Psoas muscle (tissue), 8 donors: Measurements from ENCODE around the gene MGARP. TPM values are rescaled to one million over a fixed set of nuclear protein-coding genes. Genes with fewer than 3 reads are reported as not detected.

ENCODE experiments used
- ATAC-seq, 4 donors: fragments of 200-7000 bp; cut with Tn5 transposase; one replicate each; pipeline ENCODE4 v1.9.1; 2020; ENCODE audit warnings: moderate library complexity in 3 of 4, mild to moderate bottlenecking in 2 of 4
- DNase-seq, 2 donors: peaks; one replicate each; pipeline ENCODE4 v3.0.0-alpha.2; 2020
- H3K27ac ChIP-seq: fragments of 200-600 bp; one replicate; pipeline ENCODE4 v1.8.0; 2022
- H3K27me3 ChIP-seq, 3 donors: fragments of 200-600 bp in 1 of 3; one replicate each; pipeline versions ENCODE4 v1.6.1 to v1.8.0; 2013 to 2022; ENCODE audit warnings: low read length in 2 of 3, mild to moderate bottlenecking in 2 of 3, moderate library complexity in 1 of 3; ENCODE audit not compliant: insufficient read depth in 3 of 3
- H3K36me3 ChIP-seq, 2 donors: fragments of 200-600 bp in 1 of 2; one replicate each; pipeline versions ENCODE4 v1.6.1 to v1.8.0; 2013 to 2022; ENCODE audit warnings: low read depth in 1 of 2, mild to moderate bottlenecking in 1 of 2, moderate library complexity in 1 of 2; ENCODE audit not compliant: insufficient read depth in 1 of 2
- H3K4me1 ChIP-seq: fragments of 200-600 bp; one replicate; pipeline ENCODE4 v1.8.0; 2022
- H3K4me3 ChIP-seq: fragments of 200-600 bp; one replicate; pipeline ENCODE4 v1.8.0; 2022; ENCODE audit warnings: mild to moderate bottlenecking
- H3K9me3 ChIP-seq: fragments of 200-600 bp; one replicate; pipeline ENCODE4 v1.8.0; 2022
- WGBS, 3 donors: extraction: QIAGEN DNeasy Blood & Tissue Kit; methylation state at CpG; one replicate each; pipeline versions ENCODE4 v1.1.6 to v1.1.7; 2013; 5-methylcytosine and 5-hydroxymethylcytosine counted together
- intact Hi-C, 2 donors: fragments of 100-400 bp; cut with DNase I; formaldehyde crosslinking; loops; one replicate each; pipeline versions ENCODE4 v1.11.0 to v1.14.2; 2022
- polyA plus RNA-seq, 3 donors: library from polyadenylated mRNA; stranded (reverse); fragments of 200-250 nt; gene quantifications; one replicate each; pipeline ENCODE4 v1.2.3, GENCODE V29; 2013
- total RNA-seq, 4 donors: library from RNA; stranded (reverse); fragmentation: NEBNext Ultra II Directional in 2 of 4; extraction: Animal tissue kit (Norgen Biotek cat#: 25700) in 2 of 4; gene quantifications; one replicate each; pipeline versions ENCODE4 v1.2.1 to v1.2.4, GENCODE V29; 2021 to 2023
- TF ChIP-seq, protein P1 (sequence below): fragments of 200-600 bp; IDR thresholded peaks from one replicate; pipeline ENCODE4 v1.8.0; 2022; ENCODE audit warnings: antibody characterized with exemption
- donor health status: healthy with polysubstance abuse.
- donor health status: DM: no; HTN: no; CAD: no; lungs with moderate emphysema.
- donor health status: Bipolar disorder and iron deficiency.
- donor health status: healthy.
- donor health status: DM: yes; HTN: yes; CAD: no.
- donor health status: DM: no; HTN: no; CAD: no.
- donor health status: DM: no; HTN: no; CAD: no.
- donor health status: DM: yes; HTN: yes; CAD: no.

MGARP gene
- total and polyA plus RNA-seq, 7 donors, result 0.13 to 2.1 (median 0.30) TPM; not detected in 1

- no peaks in the 10 kb centered on the region for H3K9me3 ChIP-seq
- peak overlapping the region; percentile 99 for H3K27ac ChIP-seq
- TF ChIP-seq, protein P1, sequence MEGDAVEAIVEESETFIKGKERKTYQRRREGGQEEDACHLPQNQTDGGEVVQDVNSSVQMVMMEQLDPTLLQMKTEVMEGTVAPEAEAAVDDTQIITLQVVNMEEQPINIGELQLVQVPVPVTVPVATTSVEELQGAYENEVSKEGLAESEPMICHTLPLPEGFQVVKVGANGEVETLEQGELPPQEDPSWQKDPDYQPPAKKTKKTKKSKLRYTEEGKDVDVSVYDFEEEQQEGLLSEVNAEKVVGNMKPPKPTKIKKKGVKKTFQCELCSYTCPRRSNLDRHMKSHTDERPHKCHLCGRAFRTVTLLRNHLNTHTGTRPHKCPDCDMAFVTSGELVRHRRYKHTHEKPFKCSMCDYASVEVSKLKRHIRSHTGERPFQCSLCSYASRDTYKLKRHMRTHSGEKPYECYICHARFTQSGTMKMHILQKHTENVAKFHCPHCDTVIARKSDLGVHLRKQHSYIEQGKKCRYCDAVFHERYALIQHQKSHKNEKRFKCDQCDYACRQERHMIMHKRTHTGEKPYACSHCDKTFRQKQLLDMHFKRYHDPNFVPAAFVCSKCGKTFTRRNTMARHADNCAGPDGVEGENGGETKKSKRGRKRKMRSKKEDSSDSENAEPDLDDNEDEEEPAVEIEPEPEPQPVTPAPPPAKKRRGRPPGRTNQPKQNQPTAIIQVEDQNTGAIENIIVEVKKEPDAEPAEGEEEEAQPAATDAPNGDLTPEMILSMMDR, result no peak
- 31 to 37% (median 34%) methylated on average over 2 of the region's 2 CpGs for WGBS, 3 donors
- intact Hi-C loops, result loop anchor here (5.0 kb wide), 5 partner anchors 65 to 265 kb away; partner anchors contain the start of gene ELF2 (in 1 of the 2)
- H3K4me3 ChIP-seq, result peak overlapping the region; percentile 10
- H3K36me3 ChIP-seq, result peaks cover 0 to 24% of the 10 kb centered on the region in 2 donors
- H3K27me3 ChIP-seq, result no peaks in the 10 kb centered on the region
- ATAC-seq (peak; percentile 72 to 80 (median 74)), DNase-seq (no peak)
- H3K4me1 ChIP-seq, result peaks cover 44% of the 10 kb centered on the region
Measured at GRCh38 chr4:139297001-139297410, 17.0 kb upstream of the MGARP start.

DNA sequence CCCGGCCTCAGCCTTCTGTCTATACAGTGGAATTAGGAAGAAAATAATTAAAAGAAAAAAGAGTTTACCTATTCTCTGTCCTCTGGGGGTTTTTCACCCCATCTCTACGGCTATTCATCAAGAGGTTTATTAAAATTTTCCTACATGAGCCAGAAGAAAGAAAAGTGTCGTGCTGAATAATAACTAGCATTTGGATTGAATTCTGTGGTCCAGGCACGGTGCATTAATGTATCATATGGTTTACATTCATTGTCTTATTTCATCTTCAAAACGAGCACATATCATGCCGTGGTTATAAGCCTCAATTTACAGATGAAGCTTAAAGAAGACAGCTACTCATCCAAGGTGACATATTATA is 15.9 kb upstream of the MGARP start:
- no peak for DNase-seq
- H3K27me3 ChIP-seq, result no peaks in the 10 kb centered on the region
- peaks cover 0 to 35% of the 10 kb centered on the region in 2 donors for H3K36me3 ChIP-seq
- ATAC-seq, result no peak
- intact Hi-C loops, result loop anchor here (2.0 to 5.0 kb wide), 6 partner anchors 64 to 264 kb away; partner anchors contain the start of gene ELF2 (in 1 of the 2)
- H3K4me1 ChIP-seq, result peaks cover 44% of the 10 kb centered on the region
- H3K9me3 ChIP-seq, result no peaks in the 10 kb centered on the region
- TF ChIP-seq, protein P1, result no peak
- WGBS, 3 donors, result 6 to 12% (median 8%) methylated on average over 6 of the region's 6 CpGs
- peak overlapping the region; percentile 91 for H3K4me3 ChIP-seq
- peak overlapping the region; percentile 99 for H3K27ac ChIP-seq

GRCh38 chr4:139295206-139295941 is 15.3 kb upstream of the MGARP start:
- 1% methylated on average over 51 of the region's 51 CpGs for WGBS, 3 donors
- Histone ChIP-seq H3K4me1 (peaks cover 44% of the 10 kb centered on the region), H3K36me3 (peaks cover 0 to 41% of the 10 kb centered on the region in 2 donors), H3K4me3 (peak overlapping the region; percentile 91), H3K27me3 (no peaks in the 10 kb centered on the region), H3K27ac (peak overlapping the region; percentile 99), H3K9me3 (no peaks in the 10 kb centered on the region)
- peak; percentile 83 to 90 (median 88) for ATAC-seq
- DNase-seq, result peak; percentile 97 to 99
- intact Hi-C loops, result loop anchor here (2.0 to 5.0 kb wide), 6 partner anchors 63 to 263 kb away; partner anchors contain the start of gene ELF2 (in 1 of the 2)
- TF ChIP-seq, protein P1, result peak; percentile 98

DNA sequence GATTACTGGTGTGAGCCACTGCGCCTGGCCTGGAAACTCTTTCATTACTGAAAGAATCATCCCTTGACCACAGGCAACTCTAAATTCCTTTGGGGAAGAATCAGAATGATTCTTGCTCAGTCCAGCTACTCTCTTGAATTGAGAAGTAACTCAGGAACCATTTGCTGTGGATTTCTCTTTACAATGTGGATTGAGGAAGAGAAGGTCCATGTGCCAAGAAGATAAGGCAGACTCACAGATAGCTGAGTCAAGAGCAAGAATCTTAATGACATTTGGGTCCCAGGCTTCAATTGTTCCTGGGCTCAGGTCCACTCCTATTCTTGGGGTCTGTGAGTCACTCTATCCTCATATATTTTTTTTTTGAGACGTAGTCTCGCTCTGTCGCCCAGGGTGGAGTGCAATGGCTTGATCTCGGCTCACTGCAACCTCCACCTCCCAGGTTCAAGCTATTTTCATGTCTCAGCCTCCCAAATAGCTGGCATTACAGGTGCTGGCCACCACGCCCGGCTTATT is 6.2 kb upstream of the MGARP start:
- WGBS, 3 donors, result 78 to 96% (median 85%) methylated on average over 7 of the region's 7 CpGs
- no peaks in the 10 kb centered on the region for H3K4me1 ChIP-seq
- DNase-seq (no peak), ATAC-seq (peak in 3 of 4 donors; percentile 50 to 70 (median 59))
- intact Hi-C loops, result no loop called here
- H3K27ac ChIP-seq, result no peak overlapping the region
- H3K4me3 ChIP-seq, result no peak overlapping the region
- H3K9me3 ChIP-seq, result no peaks in the 10 kb centered on the region
- H3K27me3 ChIP-seq, result no peaks in the 10 kb centered on the region
- TF ChIP-seq, protein P1, result no peak
- peaks cover 0 to 41% of the 10 kb centered on the region in 2 donors for H3K36me3 ChIP-seq
